Heart left ventricle (tissue), 13 donors: ENCODE results near the gene CLSTN3.

Experiments used
- POLR2A ChIP-seq, 2 donors: fragments of 450-650 bp; IDR thresholded peaks; one replicate each; pipeline ENCODE4 v1.6.1; 2017; ENCODE audit warnings: antibody characterized with exemption in 2 of 2, mild to moderate bottlenecking in 2 of 2, moderate library complexity in 2 of 2
- TF ChIP-seq, protein P1 (sequence below), 12 donors: fragments of 200-600 bp; sonication (generic) in 4 of 12; IDR thresholded peaks; one replicate each; pipeline versions ENCODE4 v1.5.0 to v1.8.0; 2018 to 2022; ENCODE audit warnings: antibody characterized with exemption in 12 of 12, mild to moderate bottlenecking in 5 of 12
- donor health status: ischemic (EF 13 %, LVEDD 7.1; RV severe dilation, severe dysfunction).
- donor health status: DM: no; HTN: yes; CAD: no.
- donor health status: DM: no; HTN: no; CAD: no.
- donor health status: ischemic (EF 25% LVEDD 6.9; RV normal size, moderate dysfunction).
- donor health status: ischemic (EF 25% LVEDD 5.7; RV mildly dilated, moderate dysfunction).
- donor health status: ischemic (EF 35%, LVEDD 5.7; RV mildly dilated, moderate dysfunction).
- donor health status: nonischemic (EF 11% LVEDD 7.7; RV severe dilation, severe dysfunction).
- donor health status: DM: yes; HTN: yes; CAD: no.
- donor health status: PGD.
- donor health status: ischemic (EF 29% LVEDD 5.4; RV normal size, mild dysfunction).
- donor health status: nonischemic (EF 23%, LVEDD 6.1; RV moderate dilation, normal function).

DNA sequence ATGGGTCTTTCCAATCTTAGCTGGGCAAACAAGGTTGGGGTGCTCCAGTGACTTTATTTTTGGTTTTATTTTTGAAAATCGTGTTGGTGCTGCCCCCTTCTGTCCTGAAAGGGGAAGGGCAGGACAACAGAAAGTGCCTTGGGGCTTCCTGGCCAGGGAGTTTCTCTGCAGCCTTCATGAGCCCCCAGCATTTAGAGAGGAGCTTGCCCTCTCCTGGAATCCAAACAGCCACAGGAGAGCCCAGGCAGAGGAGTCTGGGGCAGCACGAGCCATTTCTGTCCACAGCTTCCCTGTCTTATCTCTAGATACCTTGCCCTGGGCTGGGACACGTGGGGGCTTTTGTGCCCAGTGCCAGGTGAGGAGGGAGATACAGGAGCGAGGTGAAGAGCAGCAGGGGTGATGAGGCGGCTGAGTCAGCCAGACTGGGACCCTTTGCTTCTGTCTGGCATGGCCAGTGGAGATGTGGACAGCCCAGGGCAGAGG is 16.7 kb upstream of the CLSTN3 start:
- TF ChIP-seq, protein P1, sequence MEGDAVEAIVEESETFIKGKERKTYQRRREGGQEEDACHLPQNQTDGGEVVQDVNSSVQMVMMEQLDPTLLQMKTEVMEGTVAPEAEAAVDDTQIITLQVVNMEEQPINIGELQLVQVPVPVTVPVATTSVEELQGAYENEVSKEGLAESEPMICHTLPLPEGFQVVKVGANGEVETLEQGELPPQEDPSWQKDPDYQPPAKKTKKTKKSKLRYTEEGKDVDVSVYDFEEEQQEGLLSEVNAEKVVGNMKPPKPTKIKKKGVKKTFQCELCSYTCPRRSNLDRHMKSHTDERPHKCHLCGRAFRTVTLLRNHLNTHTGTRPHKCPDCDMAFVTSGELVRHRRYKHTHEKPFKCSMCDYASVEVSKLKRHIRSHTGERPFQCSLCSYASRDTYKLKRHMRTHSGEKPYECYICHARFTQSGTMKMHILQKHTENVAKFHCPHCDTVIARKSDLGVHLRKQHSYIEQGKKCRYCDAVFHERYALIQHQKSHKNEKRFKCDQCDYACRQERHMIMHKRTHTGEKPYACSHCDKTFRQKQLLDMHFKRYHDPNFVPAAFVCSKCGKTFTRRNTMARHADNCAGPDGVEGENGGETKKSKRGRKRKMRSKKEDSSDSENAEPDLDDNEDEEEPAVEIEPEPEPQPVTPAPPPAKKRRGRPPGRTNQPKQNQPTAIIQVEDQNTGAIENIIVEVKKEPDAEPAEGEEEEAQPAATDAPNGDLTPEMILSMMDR (IDR thresholded peaks at IDR 0.05): peak; percentile 75 to 89 (median 85)
- TF ChIP-seq POLR2A (IDR thresholded peaks at IDR 0.05): no peak
